ENCODE measurements around the gene EXOG. TPM values are rescaled to one million over a fixed set of nuclear protein-coding genes. Genes with fewer than 3 reads are reported as not detected.

Gene EXOG
- total and polyA plus RNA-seq, 10 of the 15 experiments (the other 5 are each of a cell fraction or from before 2014, with no cell fraction given): 7.8 to 20.9 (median 19.6) TPM

GRCh38 chr3:38526792-38527191, 30.7 kb downstream of the EXOG start:
- RAD21 ChIA-PET (ENCODE audit: unreplicated experiment): no interaction called here
- CTCF ChIA-PET: interaction anchor here (1.6 kb wide), 1 partner anchor 18 kb away, joined by 4 read pairs; no protein-coding TSS in a partner anchor
- H3K27ac ChIP-seq (ENCODE audit: control insufficient read depth, insufficient read depth): no peak overlapping the region
- no peaks in the 10 kb centered on the region for H3K9me3 ChIP-seq (replicated peaks; ENCODE audit: control insufficient read depth, insufficient read depth, low read length)
- DNase-seq (ENCODE audit: low read depth, low spot score): no peak
- no peak overlapping the region for H2AFZ ChIP-seq (ENCODE audit: control insufficient read depth, low read depth, low read length)
- no peak for TF ChIP-seq REST (IDR thresholded peaks at IDR 0.05; ENCODE audit: low read depth, low read length)
- no peak for TF ChIP-seq PAX8 (IDR thresholded peaks at IDR 0.05)
- no peak for TF ChIP-seq NFYB (IDR thresholded peaks at IDR 0.05; ENCODE audit: insufficient read depth, low read depth, low read length)
- H3K4me3 ChIP-seq: no peak overlapping the region
- no peak overlapping the region for H3K4me2 ChIP-seq (ENCODE audit: control insufficient read depth, insufficient read depth)
- H3K9ac ChIP-seq (ENCODE audit: control insufficient read depth, insufficient read depth, low read length): no peak overlapping the region
- H3K79me2 ChIP-seq (ENCODE audit: control insufficient read depth, insufficient read depth, low read length): no peaks in the 10 kb centered on the region
- H3K27me3 ChIP-seq (replicated peaks in 1 of 2; ENCODE audit: control insufficient read depth in 2 of 2, insufficient read depth in 2 of 2, low read length in 1 of 2): no peaks in the 10 kb centered on the region
- in situ Hi-C loops (cut with MboI): no loop called here
- no TSS peak for BruUV-seq (replicated peaks)
- POLR2A ChIA-PET: no interaction called here
- FAIRE-seq: no peak
- SMC1A ChIA-PET (ENCODE audit: uncharacterized antibody, unreplicated experiment): no interaction called here
- no peaks in the 10 kb centered on the region for H4K20me1 ChIP-seq (ENCODE audit: control insufficient read depth, insufficient read depth)
- peaks cover 6 to 17% of the 10 kb centered on the region in 2 experiments for H3K36me3 ChIP-seq (ENCODE audit: control insufficient read depth in 2 of 2, insufficient read depth in 2 of 2, low read length in 1 of 2)
- intact Hi-C loops (cut with micrococcal nuclease; ENCODE audit: unreplicated experiment): loop anchor here (10.0 kb wide), 1 partner anchor 318 kb away; no protein-coding TSS in a partner anchor
- H3K4me1 ChIP-seq (ENCODE audit: control insufficient read depth, insufficient read depth, low read length): no peaks in the 10 kb centered on the region
- 95% methylated on average over 14 of the region's 14 CpGs for WGBS (ENCODE audit: insufficient coverage, insufficient replicate concordance, low lambda C conversion rate, missing lambda C conversion rate)
- no peak for ATAC-seq
